Neural cell (in vitro differentiated cells): ENCODE results near the gene ADRA2A.

ENCODE experiments used
- EP300 ChIP-seq: fragments of 450-650 bp; conservative IDR thresholded peaks from 2 replicates; pipeline ENCODE4 v1.6.1; 2014; ENCODE audit warnings: antibody characterized with exemption, mild to moderate bottlenecking, moderate library complexity; ENCODE audit not compliant: poor library complexity, severe bottlenecking
- EZH2 ChIP-seq: fragments of 200-600, 300-800 bp; shearing (Covaris generic), sonication (generic); IDR thresholded peaks from 2 replicates; pipeline ENCODE4 v1.6.1; 2014; ENCODE audit warnings: antibody characterized with exemption, low read length, borderline replicate concordance, mild to moderate bottlenecking; ENCODE audit not compliant: insufficient read depth, poor library complexity, severe bottlenecking
- MXI1 ChIP-seq: fragments of 450-650 bp; conservative IDR thresholded peaks from 2 replicates; pipeline ENCODE4 v1.6.1; 2014; ENCODE audit warnings: antibody characterized with exemption, mild to moderate bottlenecking; ENCODE audit not compliant: poor library complexity, severe bottlenecking
- POLR2AphosphoS5 ChIP-seq: IDR thresholded peaks from 2 replicates; pipeline ENCODE4 v1.6.1; 2012
- RAD21 ChIP-seq: fragments of 450-650 bp; conservative IDR thresholded peaks from 2 replicates; pipeline ENCODE4 v1.6.1; 2014; ENCODE audit warnings: antibody characterized with exemption, mild to moderate bottlenecking, moderate library complexity
- TAF1 ChIP-seq: IDR thresholded peaks from 2 replicates; pipeline ENCODE4 v1.6.1; 2012; ENCODE audit warnings: low read depth
- TF ChIP-seq, protein P1 (sequence below): fragments of 450-650 bp; IDR thresholded peaks from 2 replicates; pipeline ENCODE4 v1.5.1; 2014; ENCODE audit warnings: antibody characterized with exemption, mild to moderate bottlenecking, moderate library complexity; ENCODE audit not compliant: poor library complexity, severe bottlenecking

DNA sequence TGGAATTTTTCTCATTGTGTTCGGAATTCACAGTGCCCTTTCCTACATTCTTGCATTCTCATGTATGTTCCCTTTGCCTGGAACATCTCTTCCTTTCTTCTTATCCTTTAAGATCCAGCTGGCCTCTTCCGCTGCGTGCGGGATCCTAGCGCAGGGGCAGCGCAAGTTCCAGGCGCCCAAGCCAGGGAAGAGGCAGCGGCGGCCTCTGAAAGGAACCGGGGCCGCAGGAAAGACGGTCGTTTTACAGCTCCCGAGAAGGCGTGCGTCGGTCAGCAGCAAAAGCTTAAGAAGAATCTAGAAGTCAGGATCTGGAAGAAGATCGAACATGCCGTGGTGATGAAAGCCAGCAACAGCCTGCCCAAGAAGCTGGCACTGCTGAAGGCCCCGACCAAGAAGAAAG is 28.0 kb downstream of the ADRA2A start:
- TF ChIP-seq, protein P1, sequence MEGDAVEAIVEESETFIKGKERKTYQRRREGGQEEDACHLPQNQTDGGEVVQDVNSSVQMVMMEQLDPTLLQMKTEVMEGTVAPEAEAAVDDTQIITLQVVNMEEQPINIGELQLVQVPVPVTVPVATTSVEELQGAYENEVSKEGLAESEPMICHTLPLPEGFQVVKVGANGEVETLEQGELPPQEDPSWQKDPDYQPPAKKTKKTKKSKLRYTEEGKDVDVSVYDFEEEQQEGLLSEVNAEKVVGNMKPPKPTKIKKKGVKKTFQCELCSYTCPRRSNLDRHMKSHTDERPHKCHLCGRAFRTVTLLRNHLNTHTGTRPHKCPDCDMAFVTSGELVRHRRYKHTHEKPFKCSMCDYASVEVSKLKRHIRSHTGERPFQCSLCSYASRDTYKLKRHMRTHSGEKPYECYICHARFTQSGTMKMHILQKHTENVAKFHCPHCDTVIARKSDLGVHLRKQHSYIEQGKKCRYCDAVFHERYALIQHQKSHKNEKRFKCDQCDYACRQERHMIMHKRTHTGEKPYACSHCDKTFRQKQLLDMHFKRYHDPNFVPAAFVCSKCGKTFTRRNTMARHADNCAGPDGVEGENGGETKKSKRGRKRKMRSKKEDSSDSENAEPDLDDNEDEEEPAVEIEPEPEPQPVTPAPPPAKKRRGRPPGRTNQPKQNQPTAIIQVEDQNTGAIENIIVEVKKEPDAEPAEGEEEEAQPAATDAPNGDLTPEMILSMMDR, result no peak
- TF ChIP-seq POLR2AphosphoS5 (no peak), MXI1 (no peak), TAF1 (no peak), EP300 (no peak), EZH2 (no peak), RAD21 (no peak)
